Superior temporal gyrus (tissue), 1 donor: ENCODE measurements around the gene RPTOR.

ENCODE experiments used
- DNase-seq: peaks from one replicate; pipeline ENCODE4 v3.0.0-alpha.2; 2016; ENCODE audit errors: extremely low spot score

The RPTOR gene

DNA sequence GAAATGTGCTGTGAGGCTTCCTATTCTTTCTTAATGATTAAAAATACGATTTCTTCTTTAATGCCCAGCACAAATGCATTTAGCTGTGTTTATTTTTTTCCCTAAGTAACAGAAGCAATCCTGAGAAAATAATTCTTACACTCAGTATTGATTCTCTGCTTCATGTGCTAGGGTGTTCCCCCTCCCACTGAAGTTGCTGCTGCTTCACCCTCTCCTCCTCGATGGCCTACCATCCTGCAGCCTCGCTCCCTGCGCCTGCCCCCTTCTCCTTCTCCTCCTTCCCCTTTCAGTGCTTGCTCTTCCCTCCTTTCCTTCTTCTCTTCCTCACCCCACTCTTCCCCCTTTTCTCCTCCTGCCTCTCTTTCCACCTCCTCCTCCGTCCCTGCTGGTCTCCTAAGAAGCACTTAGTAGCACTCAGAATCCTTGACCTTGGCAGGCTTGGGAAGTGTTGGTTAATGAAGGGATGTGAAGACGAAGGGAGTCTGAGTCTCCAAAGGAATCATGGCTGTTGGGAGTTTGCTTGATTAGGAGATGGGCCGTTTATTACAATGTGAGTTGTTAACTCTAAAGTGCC, 119.7 kb downstream of the RPTOR start:
- no peak for DNase-seq

DNA sequence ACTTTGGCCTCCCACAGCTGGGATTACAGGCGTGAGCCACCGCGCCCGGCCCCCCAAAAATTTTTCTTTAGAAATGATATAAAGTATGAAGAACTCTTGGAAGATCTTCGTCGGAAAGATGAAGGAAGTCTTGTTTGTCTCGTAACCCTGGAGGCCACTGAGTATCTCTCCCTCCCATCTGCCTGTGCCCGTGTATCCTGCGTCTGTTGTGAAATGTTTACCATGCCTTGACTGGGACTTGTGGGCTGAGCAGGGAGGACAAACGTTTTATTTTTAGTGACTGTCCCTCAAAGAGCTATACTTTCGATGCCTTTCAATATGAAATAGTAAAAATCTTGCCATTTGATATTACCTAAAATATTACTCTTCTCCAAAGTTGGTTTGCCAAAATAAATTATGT, 121.2 kb downstream of the RPTOR start:
- DNase-seq: no peak

DNA sequence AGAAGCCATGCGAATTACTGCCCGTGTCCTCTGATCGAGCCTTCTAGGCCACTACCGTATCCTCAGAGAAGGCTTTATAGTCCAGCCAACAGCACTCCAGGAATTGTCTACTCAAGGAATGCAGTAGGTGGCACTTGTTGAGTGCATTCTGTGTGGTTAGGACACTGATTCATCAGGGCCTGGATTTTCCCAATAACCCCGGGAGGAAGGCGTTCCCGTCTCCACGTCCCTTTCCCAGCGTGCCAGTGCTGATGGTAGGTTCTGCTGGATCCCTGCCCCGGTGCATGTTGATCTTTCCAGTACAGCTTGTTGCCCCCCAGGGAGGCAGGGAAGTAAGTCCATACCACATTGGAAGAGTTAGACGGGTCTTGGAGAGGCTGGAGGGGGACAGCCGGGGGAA, 122.2 kb downstream of the RPTOR start:
- DNase-seq: no peak

DNA sequence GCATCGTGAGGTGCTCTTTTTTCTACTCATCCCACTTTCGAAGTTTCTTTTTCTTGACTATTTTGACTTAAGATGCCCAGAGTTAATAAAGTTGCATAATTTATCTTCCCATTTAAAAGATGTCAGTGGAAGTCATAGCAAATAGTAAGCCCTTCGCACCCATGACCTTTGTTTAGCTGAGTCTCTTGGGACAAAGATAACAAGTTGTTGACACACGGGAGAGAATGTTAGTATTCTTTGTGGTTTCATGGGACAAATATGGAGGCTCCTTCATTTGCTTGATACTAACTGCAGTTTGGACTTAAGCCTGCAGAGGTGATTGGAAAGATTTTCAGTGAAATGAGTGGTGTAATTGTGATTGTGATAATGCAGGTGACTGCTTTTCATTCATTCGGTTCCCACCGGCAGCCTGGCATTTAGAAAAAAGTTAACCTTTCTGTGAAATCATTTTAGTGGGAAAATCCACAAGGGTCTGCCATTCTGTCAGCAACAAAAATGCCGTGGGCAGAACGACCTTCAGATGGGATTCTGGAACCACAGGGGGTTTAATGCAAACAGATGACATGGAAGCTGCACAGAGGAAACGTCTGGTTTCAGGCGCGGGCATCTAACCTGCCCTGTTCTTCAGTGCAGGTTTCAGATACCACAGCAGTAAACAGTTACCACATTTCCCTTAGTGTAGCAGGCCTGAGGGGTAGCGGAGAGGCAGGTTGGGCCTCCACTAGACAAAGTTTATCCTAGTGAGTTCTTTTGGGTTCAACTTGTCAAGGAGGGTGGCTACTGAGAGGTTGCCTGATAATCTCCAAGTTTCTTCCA, 123.0 kb downstream of the RPTOR start:
- no peak for DNase-seq

DNA sequence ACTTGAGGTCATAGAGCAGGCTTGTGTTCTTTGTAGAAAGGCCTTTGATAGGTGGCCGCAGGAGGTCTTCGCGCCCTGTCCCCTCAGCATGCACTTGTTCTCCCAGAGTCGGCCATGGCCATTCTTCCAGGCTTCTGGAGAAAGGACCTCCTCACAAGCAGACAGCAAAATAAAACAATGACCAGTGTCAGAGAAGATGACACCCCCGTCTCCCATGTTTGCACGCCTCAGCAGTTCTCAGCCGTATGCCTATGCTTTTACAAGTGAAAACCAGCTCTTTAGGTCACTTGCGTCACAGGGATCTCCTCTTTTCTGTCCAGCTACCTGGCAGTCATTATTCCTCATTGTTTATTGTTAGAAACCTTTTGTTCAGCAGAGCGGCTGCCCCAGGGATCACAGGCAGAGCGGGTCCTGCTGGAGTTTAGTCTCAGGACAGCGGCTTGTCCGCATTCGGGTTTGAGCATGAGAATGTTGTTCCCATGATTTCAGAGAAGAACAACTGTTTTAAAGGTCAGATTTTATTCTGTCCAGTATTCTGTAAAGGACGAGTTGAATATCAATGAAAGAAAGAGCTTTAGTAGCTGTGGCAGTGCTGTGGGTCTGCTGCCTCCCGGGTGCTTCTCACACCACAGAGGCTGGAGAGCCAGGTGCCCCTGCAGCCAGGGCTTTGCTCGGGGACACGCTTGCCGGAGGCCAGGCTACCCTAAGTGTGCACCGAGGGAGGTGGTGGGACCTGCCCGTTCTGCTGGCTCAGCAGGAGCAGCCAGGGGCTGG, 123.9 kb downstream of the RPTOR start:
- no peak for DNase-seq

DNA sequence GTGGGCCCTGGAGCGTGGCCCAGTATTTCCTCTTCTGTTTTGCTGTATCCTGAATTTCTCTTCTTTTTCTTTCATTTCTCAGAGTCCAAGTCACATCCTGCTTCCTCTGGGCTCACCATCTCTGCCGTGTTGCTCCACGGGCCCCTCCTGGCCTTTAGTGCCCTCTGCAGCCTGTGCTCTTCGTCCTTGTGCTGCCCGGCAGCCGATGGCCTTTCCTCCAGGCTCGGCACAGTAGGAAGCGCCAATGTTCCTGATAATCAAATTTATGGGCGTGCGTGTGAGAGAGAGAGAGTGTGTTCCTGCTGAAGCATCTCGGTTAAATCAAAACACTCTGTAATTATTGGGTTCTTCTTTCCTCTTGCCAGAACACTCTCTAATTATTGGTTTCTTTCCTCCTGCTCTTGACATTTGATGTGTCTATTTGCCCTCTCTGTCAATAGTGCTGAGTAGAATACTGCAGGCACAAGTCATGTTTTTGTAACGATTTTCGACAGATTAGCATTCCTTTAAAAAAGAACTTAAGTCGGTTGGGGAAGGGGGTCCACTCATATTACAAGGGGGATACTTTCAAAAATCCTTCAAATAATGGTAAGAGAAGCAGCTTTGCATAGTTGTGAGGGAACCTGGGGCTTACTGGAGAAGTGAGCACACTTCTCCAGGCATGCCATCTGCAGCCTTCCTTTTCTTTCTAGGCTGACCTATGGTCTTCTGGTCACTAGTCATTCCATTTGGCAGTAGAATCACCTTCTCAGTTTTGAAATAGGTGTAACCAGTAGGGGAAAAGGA, 126.6 kb downstream of the RPTOR start:
- no peak for DNase-seq

DNA sequence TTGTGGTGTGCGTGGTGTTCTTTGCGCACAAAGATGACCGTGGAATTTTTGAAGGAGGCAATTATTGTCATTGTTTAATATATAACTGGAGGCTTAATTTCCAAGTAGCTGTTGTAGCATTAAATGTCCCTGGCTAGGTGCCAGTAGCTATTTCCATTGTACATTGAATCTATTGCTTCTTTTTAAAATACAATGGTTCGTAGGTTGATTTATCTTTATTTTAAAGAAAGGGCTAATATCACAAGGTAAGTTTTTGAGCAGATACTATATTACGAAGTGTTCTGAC, 127.1 kb downstream of the RPTOR start:
- DNase-seq: no peak

DNA sequence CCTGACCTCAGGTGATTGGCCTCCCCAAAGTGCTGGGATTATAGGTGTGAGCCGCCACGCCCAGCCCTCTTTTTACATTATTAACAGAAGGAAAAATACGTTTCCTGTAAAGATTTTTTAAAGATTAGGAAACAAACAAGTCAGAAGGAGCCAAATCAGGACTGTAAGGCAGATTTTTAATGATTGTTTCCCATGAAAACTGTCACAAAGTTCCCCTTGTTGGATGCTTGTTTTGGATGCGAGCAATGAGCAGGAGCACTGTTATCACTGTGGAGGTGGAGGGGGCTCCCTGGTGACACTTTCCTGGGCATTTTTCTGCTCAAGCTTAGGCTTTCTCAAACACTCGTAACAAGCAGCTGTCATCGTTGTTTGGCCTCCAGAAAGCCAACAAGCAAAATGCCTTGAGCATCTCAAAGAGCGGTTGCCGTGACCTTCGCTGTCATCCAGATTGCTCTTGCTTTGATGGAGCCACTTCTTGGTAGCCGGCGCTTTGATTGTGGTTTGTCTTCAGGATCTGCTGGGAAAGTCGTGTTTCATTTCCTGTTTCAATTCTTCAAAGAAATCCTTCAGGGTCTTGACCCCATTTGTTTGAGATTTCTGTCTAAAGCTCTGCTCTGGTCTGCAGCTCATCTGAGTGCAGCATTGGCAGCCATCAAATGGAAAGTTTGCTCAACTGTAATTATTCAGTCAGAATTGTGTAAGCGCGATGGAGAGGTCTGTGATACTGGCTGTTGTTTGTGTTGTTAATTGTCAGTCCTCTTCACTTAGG, 128.7 kb downstream of the RPTOR start:
- DNase-seq: no peak

DNA sequence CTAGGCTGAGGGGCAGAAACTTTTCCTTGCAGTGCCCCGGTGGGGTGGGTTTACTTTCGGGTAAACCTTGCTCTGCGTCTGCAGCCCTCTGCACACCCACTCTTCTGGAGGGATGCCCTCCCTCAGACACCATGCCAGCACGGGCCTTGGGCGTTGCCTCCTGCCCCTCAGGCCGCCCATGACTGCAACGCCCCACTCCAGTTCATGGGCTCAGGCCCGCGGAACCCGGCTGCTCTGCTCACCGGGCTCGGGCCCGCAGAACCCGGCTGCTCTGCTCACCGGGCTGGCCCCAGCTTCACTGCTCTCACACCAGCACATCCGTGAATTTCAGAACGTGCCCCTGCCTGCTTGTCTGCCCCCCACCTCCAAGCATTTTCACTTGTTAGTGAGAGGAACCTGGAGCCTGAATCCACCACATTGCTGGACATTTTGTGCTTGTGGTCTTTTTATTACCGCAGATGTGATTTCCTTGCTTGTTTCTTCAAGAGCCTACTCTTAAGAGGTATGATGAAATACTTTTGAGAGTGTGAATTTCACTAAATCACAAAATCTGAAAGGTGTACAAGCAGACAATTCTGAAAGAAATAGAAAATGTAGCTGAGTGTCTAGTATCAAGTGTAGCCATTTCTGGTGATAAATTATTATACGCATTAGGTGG, 130.9 kb downstream of the RPTOR start:
- DNase-seq: no peak

DNA sequence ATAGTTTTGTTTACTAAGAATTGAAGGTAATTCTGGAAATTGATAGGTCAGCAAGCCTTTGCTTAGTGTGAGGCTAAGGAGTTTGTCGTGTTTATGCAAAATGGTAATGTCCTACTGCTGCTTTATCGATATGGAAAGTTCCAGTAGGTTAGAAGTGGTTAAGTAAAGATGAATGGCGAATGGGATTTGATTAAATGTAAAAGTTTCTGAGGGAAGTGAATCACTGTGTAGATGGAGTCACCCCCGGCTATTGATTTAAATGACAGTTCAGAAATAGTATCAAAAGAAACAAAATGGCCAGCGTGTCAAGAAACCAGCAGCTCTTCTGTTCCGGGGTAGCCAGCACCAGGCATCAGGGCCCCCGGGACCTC, 131.4 kb downstream of the RPTOR start:
- no peak for DNase-seq

DNA sequence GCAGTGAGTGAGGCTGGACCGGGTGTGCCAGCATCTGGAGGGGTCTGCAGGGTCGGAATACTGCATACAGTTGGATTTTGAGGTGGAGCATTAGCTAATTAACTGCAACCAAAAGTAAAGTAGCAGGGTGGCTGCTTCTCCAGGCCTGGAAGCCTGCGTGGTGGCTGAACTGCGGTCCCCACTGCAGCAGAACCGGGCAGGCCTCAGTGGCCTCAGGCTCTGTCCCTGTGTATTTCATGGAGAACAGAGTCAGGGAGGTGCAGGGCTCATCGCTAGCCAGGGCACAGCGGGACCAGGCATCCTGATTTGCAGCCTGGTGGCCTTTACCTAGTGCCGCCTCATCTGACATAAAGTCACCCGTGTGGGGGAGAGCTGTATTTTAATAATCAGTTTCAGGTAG, 131.9 kb downstream of the RPTOR start:
- no peak for DNase-seq

DNA sequence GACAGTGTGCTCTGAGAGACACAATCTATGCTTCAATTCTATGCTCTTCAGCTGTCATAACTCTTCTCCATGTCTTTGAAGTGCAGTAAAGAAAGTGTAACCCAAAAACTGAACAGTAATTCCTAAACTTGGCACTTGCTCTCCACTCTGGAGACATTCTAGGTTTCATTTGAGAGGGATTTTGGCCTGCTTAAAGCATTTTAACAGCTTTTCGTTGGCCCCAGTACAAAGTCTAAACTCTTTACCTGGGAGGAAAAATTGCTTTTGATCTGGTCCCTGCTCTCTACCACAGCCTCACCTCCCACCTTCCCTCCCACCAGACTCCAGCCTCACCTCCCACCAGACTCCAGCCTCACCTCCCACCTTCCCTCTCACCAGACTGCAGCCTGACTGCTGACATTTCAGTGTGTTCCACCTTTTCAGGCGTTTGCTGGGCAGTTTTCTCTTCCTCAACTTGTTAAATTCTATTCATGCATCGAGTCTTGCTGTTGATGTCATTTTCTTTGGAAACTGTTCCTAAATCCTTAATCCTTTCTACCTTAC, 132.6 kb downstream of the RPTOR start:
- no peak for DNase-seq

DNA sequence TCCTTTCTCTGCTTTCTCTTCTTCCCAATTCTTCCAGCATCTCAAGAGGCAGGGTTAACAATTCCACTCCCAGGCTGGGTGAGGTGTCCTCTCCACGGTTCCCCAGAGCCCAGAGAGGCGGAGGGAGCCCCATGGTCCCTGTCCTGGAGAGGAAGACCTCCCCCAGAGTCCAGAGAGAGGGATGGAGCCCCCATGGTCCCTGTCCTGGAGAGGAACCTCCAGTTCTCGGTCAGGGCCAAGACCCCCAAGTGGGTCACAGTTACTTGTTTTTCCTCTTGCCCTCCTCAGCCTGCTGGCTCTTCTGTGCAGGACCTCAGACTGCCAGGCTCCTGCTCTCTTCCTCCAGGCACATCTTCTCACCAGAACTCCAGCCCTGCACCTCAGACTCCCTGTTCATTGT, 135.2 kb downstream of the RPTOR start:
- DNase-seq: no peak

DNA sequence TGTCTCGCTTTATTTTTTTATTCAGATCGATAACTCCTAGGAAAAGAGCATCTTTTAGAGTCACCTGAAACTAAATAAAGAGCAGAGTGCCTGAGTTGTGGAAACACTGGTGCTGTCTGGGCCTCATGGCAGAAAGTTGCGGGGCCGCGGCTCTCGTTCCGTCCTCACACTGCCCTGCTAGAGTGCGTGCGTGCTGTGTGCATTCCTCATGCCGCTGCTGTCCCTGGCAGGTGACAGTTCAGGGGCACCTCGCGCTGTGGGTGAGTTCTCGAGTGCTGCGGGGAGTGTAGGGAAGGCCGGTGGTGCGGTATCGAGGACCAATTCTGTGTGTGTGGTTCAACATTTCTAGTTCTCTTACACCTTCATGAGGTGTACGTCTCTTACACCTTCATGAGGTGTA, 136.6 kb downstream of the RPTOR start:
- DNase-seq: no peak

DNA sequence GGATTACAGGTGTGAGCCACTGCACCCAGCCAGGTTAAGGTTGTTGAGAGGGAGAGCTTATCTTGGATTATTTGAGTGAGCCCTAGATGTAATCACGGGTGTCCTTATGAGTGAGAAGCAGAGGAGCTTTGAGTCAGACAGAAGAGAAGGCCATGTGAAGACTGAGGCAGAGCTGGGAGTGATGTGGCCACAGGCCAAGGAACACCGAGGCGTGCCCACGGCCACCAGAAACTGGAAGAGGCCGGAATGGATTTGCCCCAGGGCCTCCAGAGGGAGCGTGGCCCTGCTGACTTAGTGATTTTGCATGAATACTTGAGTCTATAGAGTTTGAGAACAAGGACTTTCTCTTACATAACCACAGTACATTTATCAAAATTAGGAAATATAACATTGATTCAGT, 137.7 kb downstream of the RPTOR start:
- no peak for DNase-seq

DNA sequence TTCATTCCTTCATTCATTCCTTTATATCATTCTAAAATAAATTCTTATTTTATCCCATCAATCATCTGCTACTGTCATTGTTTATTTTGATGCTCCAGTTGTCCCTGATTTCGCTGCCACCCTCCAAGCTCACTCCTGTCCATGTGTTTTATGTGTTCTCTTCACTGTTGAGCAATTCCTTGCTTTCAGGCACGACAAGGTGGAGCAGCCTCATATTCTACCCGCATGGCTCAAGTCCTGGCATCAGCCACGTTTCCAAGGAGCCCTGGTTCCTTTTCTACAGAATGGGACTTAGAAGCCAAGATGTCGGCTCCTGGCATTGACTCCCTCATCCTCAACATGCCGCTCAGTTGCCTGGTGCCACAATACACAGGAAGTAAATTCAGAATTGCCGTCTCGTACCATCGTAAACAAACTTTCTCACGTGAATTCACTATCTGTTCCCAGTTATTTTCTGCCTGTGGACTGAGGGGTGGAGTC, 139.0 kb downstream of the RPTOR start:
- DNase-seq: peak; percentile 25

DNA sequence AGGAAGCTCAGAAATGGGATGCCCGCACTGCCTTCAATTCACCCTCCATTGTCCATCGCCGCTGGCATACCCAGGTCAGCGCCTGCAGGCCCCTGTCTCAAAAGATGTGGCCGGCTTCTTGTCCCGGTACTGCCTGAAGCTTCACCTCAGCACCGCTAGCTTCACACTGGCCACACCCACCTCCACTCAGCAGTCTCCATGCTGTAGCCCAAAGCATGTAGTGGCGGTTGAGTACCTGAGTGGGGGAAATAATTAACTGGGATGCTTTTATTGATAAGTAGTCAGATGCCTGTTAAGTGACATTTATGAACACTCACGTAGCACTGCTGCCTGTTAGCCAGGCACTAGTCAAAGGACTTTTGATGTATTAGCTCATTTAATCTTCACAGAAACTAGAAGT, 143.2 kb downstream of the RPTOR start:
- no peak for DNase-seq

DNA sequence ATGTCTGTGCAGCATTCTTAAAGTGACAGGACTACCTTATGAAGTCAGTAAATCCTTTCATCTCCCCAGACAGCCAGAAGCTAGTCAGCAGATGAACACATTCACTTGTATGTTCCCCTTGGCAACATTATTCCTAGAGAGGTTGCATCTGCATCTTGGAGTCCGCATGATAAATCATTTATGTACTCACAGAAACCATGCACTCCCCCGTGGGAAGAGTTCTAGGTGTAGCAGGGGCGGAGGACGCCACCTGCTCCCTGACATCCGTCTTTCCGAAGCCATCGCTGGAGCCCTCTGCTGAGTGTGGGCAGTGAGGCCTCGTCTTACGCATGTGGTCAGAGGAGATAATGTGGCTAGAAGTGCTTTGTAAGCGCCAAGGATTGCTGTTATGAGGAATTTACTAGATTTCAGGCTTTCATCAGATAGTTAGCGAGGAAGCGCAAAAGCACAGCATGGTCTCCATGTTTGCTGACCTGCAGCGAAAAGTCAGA, 144.5 kb downstream of the RPTOR start:
- no peak for DNase-seq

DNA sequence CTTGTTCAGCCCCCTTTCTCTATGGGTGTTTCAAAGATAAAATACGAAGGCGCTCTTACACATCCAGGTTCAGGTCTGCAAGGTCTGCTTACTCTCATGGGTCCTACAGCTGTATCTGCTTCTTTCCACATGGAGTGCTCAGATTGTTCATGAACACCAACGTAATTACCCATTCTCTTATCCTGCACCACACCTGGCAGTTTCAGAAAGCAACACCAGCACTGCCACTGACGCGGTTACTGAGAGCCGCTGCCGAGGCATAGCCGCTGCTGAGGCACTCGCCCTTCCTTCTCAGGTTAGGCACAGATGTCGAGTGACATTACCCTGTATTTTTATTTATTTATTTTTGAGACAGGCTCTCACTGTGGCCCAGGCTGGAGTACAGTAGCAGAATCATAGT, 147.1 kb downstream of the RPTOR start:
- DNase-seq: no peak

DNA sequence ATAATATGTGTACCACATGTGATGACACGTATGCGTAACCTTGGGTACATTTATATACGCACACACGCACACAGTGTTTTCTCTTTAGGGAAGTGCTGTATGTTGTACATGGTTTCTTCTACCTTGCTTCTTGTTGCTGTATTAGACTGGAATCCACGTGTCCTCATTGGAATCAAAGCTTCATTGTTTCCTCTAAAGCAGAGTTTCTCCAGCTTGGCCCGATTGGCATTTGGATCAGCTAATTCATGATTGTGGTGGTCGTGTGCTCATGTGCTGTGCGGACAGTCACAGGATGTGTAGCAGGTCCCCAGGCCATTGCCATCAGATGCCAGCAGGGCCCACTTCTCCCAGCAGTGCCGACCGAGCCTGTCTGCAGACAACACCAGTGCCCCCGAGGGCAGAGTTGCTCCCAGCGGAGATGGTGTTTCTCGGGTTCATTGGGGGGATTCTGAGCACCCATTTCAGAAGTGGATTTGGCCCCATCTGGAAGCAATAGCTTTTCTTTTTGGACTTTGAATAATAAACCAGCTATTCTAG, 148.4 kb downstream of the RPTOR start:
- peak; percentile 74 for DNase-seq
